ENCODE data around the gene JARID2.

GRCh38 chr6:15282334-15282733 is 36.5 kb downstream of the JARID2 start:
- TF ChIP-seq EZH2 (IDR thresholded peaks at IDR 0.05; ENCODE audit: insufficient read depth, low read length), result no peak
- no peak for TF ChIP-seq CTCF (IDR thresholded peaks at IDR 0.05; ENCODE audit: insufficient read depth, low read depth, low read length)
